ENCODE measurements around the gene SPOUT1. TPM values are rescaled to one million over a fixed set of nuclear protein-coding genes. Genes with fewer than 3 reads are reported as not detected.

Gene SPOUT1
- total RNA-seq, 4 donors from 2014 or later: 20.2 to 38.1 (median 23.7) TPM

DNA sequence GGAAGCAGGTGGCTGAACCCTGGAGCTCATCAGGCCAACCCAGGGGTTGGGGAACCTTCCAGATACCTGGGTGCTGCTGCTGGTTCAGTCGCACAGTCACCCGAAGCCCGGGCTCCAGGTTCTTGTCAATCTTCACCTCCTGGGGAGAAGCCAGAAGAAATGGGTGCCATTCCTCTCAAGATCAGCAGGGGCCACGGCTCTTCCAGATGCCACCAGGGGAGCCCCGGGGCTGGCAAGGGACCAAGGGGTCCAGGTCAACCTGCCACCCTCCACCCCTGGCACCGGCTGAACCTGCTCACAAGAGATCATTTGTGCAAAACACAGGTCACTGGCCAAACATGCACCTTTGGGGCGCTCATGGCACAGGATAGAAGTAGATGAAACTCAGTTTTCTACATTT is 4.7 kb downstream of the SPOUT1 start:
- TF ChIP-seq CTCF (IDR thresholded peaks at IDR 0.05; ENCODE audit: low read depth): no peak

- no peak for TF ChIP-seq CTCF (IDR thresholded peaks at IDR 0.05; ENCODE audit: low read depth)
Measured at GRCh38 chr9:128823903-128824406, 5.6 kb downstream of the SPOUT1 start.

- no peak for TF ChIP-seq CTCF (IDR thresholded peaks at IDR 0.05; ENCODE audit: low read depth)
Measured at GRCh38 chr9:128823362-128823902, 6.2 kb downstream of the SPOUT1 start.

GRCh38 chr9:128822407-128823042 is 7.1 kb downstream of the SPOUT1 start:
- no peak for TF ChIP-seq CTCF (IDR thresholded peaks at IDR 0.05; ENCODE audit: low read depth)

DNA sequence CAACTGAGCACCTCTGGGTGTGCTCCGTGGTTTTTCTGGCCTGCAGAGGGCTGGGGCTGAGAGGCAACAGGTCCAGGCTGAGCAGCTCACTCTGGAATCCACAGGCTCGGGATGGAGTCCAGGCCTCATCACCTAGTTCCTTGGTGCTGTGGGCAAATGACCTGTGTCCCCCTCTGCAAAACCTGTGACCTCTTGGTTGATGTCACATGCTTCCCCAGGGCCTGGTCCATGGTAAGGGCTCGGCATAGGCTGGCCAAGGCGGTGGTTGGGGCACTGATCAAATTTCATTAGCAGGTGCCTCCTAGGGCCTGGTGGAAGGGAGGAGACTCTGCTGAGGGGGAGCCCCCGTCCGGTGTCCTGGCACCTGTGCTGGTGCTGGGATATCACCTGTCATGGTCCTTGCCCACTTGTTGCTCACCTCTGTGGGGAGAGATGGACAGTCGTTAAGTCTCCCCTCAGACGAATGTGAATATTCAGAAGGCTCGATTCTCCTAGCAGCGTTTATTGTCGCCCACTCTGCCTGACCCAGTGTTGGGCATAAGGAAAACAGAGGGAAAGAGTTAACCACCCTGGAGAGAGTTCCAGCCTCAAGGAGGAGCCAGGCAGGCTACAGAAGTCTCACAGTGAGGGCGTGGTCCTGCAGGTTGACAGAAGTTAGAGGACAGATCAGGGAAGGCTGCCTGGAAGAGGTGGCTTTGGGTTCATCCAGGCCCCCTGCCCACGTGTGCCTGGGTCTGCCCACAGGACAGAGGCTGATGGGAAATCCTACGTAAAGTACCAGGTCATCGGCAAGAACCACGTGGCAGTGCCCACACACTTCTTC is 7.8 kb downstream of the SPOUT1 start:
- TF ChIP-seq CTCF (IDR thresholded peaks at IDR 0.05; ENCODE audit: low read depth): no peak

DNA sequence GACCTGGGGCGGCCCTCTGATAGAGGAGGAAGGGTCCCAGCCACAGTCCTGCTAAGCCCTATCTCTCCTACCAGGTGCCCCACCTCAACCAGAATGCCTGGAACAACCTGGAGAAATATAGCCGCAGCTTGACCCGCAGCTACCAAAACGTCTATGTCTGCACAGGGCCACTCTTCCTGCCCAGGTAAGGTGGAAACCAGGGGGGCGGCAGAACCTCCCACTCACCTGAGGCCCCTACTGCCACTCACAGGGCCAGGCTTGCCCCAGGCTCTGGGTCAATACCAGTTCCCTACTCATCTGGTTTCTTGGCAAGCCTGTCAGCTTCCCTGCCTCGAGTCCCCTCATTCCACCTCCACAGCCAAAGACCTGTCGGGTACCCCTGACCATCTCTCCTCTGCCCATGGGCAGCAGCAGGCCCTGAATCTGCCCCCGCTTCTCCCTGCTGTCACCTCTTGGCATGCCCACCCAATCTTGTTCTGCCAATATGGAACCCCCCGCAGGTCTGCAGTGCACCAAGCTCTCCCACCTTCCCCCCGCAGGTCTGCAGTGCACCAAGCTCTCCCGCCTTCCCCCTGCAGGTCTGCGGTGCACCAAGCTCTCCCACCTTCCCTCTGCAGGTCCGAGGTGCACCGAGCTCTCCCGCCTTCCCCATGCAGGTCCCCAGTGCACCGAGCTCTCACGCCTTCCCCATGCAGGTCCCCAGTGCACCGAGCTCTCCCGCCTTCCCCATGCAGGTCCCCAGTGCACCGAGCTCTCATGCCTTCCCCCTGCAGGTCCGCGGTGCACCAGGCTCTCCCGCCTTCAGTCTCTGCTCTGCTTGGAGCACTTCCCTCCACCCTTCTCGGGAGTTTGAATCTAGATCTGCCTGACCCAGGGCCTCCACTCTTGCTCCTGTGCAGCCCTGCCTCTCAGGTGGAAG is 8.7 kb downstream of the SPOUT1 start:
- TF ChIP-seq CTCF (IDR thresholded peaks at IDR 0.05; ENCODE audit: low read depth): no peak
